ENCODE data around the gene CHCT1. TPM values are rescaled to one million over a fixed set of nuclear protein-coding genes. Genes with fewer than 3 reads are reported as not detected.

The CHCT1 gene
- total RNA-seq, 1 donor = not detected

- DNase-seq (ENCODE audit: low read depth) = no peak
- TF ChIP-seq, protein P1, sequence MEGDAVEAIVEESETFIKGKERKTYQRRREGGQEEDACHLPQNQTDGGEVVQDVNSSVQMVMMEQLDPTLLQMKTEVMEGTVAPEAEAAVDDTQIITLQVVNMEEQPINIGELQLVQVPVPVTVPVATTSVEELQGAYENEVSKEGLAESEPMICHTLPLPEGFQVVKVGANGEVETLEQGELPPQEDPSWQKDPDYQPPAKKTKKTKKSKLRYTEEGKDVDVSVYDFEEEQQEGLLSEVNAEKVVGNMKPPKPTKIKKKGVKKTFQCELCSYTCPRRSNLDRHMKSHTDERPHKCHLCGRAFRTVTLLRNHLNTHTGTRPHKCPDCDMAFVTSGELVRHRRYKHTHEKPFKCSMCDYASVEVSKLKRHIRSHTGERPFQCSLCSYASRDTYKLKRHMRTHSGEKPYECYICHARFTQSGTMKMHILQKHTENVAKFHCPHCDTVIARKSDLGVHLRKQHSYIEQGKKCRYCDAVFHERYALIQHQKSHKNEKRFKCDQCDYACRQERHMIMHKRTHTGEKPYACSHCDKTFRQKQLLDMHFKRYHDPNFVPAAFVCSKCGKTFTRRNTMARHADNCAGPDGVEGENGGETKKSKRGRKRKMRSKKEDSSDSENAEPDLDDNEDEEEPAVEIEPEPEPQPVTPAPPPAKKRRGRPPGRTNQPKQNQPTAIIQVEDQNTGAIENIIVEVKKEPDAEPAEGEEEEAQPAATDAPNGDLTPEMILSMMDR (IDR thresholded peaks at IDR 0.05; ENCODE audit: insufficient read depth, low read depth, low read length) = no peak
- no peak overlapping the region for H3K4me3 ChIP-seq (ENCODE audit: low read depth, low read length)
Observed at GRCh38 chr17:60447375-60447774, 25.1 kb downstream of the CHCT1 start.

DNA sequence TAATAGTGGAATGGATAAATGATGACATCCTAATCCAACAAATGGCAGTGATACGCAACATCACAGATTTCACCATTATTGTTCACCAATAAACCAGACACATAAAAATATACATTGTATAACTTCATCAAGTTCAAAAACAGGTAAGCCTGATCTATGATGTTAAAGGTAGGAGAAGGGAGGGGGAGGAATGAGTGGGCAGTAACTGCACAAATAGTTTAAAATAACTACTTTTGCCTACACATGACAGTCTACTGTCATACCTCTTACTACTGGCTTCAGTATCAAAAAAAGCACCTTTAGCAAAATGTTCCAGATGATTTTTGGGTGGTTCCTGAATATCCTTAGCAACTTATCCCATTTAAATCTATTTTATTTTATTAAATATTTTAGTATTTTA is 28.8 kb downstream of the CHCT1 start:
- TF ChIP-seq, protein P1 (IDR thresholded peaks at IDR 0.05; ENCODE audit: insufficient read depth, low read depth, low read length) = no peak
- H3K4me3 ChIP-seq (ENCODE audit: low read depth, low read length) = no peak overlapping the region
- no peak for DNase-seq (ENCODE audit: low read depth)

DNA sequence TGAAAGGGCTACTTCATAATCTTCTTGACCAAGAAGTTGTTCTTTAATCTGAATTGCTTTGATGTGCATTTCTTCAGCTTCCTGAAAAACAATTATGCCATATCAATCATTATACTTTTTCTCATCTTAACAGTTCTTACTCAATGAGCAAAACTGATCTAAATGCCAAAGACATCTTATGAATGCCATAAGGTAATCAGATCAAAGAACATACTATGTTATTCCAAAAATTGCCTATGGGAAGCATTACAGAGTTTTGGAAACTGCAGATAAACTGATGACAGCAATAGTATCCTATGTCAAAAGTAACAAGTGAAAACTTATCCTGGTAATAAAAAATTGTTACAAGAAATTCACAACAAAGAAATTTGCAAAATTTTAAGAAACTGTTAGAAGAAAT is 29.7 kb downstream of the CHCT1 start:
- TF ChIP-seq, protein P1 (IDR thresholded peaks at IDR 0.05; ENCODE audit: insufficient read depth, low read depth, low read length) = no peak
- DNase-seq (ENCODE audit: low read depth) = no peak
- no peak overlapping the region for H3K4me3 ChIP-seq (ENCODE audit: low read depth, low read length)

GRCh38 chr17:60455378-60455777 is 33.1 kb downstream of the CHCT1 start:
- DNase-seq (ENCODE audit: low read depth) = no peak
- no peak overlapping the region for H3K4me3 ChIP-seq (ENCODE audit: low read depth, low read length)
- TF ChIP-seq, protein P1 (IDR thresholded peaks at IDR 0.05; ENCODE audit: insufficient read depth, low read depth, low read length) = no peak

GRCh38 chr17:60457148-60457547 is 34.9 kb downstream of the CHCT1 start:
- H3K4me3 ChIP-seq (ENCODE audit: low read depth, low read length) = no peak overlapping the region
- DNase-seq (ENCODE audit: low read depth) = no peak
- TF ChIP-seq, protein P1 (IDR thresholded peaks at IDR 0.05; ENCODE audit: insufficient read depth, low read depth, low read length) = no peak

GRCh38 chr17:60461584-60461983 is 39.3 kb downstream of the CHCT1 start:
- TF ChIP-seq, protein P1 (IDR thresholded peaks at IDR 0.05; ENCODE audit: insufficient read depth, low read depth, low read length) = no peak
- no peak overlapping the region for H3K4me3 ChIP-seq (ENCODE audit: low read depth, low read length)
- no peak for DNase-seq (ENCODE audit: low read depth)

DNA sequence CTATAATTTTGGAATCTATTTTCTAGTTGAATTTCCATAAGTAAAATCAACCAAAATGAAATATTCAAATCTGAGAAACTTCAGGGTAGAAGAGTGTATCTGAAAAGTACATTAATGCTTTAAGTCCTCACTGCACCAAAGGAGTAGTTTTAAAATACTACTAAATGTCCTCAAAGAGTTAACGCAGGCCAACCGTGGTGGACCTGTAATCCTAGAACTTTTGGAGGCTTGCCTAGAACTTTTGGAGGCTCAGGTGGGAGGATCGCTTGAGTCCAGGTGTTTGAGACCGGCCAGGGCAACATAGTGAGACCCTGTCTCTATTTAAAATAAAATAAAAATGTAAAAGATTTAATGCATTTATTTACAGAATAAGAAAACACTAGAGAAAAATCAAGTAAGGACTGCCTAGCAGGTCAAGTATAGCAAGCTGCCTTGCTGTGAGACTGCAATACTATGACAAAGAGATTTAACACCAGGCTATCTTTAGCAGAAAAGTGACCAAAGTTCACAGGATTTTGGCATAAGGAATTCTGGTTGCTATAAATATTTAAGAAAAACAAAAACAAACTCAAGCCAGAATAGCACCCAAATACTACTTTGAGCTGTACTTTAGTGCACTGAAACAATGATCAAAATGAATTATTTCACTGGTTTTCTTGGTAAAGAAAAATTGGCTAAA is 41.0 kb downstream of the CHCT1 start:
- peak; percentile 52 for DNase-seq (ENCODE audit: low read depth)
- H3K4me3 ChIP-seq (ENCODE audit: low read depth, low read length) = no peak overlapping the region
- TF ChIP-seq, protein P1 (IDR thresholded peaks at IDR 0.05; ENCODE audit: insufficient read depth, low read depth, low read length) = no peak
